ENCODE data around the gene ZNF490.
A peak's percentile ranks its signal among the peaks of the same experiment; 100 is the strongest.
"Not testable (repeated sequence)": the region's sequence is repeated elsewhere in the genome, so short reads cannot be mapped to it uniquely, and the experiment has no call there.

Gene ZNF490

GRCh38 chr19:12610540-12611360 is at the start of gene ZNF490, which contains the start of gene ZNF791:
ZNF490 (minus strand) TSS chr19:12610813; CDS start chr19:12610680, 133 bp downstream.
ZNF791 (plus strand) TSS chr19:12610920; CDS start chr19:12611080, 160 bp downstream.
- DNase-seq (ENCODE audit: low read depth) = peak; percentile 86

- no peak for DNase-seq (ENCODE audit: low read depth)
These were observed 47.4 kb upstream of the ZNF490 start for GRCh38 chr19:12657966-12658365.

DNA sequence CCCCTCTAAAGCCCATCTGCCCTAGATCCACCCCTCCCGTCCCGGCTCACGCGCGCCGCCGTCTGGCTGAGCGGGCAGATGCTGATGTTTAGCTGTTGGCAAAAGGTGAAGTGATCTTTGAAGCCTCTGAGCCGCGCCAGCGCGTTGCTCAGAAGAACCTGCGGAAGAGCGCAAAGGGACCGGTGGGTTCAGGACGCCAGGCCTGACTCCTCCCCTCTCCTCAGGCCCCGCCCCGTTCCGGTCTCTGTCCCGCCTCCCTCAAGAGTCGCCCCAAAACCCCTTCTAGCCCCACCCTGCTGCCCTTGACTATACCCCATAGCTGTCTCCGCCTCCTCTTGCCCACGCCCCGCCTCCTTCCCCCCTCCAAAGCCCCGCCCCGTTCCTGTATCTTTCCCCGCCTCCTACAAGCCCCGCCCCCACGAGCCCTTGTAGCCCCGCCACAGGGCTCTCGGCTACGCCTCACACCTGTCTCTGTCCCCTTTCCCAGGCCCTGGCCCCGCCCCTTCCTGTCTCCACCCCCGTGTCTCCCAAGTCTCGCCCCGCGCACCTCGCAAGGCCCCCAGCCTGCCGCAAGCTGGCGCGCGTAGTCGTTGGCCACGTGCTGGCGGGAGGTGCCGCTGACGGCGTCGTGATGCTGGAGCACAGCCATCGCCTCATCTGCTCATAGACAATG is 46.4 kb upstream of the ZNF490 start:
- no peak for DNase-seq (ENCODE audit: low read depth)

- DNase-seq (ENCODE audit: low read depth) = no peak
These were observed 44.9 kb upstream of the ZNF490 start for GRCh38 chr19:12655546-12655945.

DNA sequence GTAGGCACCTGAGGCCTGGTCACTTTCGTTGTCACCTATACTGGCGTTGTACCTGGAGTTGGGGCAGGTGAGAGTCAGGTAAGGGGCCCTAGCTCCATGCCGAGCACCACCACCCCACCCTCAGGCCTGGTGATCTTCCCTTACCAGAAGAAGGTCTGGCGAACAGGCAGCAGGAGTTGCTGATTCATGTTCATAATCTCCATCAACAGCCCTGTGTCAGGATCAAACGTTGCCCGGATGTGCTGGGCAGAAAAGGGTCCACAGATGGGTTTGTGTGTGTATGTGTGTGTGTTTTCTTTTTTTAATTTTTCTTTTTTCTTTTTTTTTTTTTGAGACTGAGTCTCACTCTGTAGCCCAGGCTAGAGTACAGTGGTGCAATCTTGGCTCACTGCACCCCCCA is 41.6 kb upstream of the ZNF490 start:
- DNase-seq (ENCODE audit: low read depth) = no peak

GRCh38 chr19:12649941-12650340 is 39.3 kb upstream of the ZNF490 start:
- no peak for DNase-seq (ENCODE audit: low read depth)

DNA sequence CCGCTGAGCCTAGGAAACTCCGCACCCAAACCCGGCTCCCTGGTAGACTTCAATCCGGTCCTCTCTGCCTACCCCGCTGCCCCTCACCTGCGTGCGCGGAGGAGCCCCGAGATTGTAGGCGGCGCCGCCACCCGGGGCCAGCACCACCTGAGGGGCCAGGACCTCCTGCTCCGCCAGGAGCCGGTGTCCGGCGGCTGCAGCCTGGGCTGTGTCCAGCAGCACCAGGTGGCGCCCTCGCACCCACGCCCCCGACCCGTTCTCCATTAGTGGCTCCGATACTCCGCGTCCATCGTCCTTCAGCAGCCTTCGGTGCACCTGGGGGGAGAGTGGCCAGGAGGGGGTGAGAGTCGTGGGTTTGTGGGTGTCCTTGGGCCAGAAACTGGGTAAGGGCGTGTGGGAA is 37.5 kb upstream of the ZNF490 start:
- DNase-seq (ENCODE audit: low read depth) = no peak

- DNase-seq (ENCODE audit: low read depth) = no peak
These were observed 37.0 kb upstream of the ZNF490 start for GRCh38 chr19:12647490-12648071.

DNA sequence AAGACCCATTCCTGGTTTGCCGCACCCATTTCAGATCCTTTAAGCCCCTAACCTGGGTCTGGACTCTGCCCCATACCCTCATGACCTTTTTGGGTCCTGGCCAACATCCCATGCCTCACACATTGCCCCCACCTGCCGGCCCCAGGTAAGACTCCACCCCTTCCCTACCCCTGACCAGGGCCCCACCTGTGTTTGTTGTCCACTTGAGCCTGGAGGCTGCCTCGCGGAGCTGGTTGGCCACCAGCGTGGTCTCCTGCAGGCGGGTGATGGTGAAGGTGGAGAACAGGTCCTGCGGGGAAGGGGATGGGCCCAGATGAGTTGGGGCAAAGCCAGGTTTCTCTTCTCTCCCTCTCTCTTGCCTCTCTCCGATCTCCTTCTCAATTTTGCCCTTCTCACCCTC is 36.4 kb upstream of the ZNF490 start:
- DNase-seq (ENCODE audit: low read depth) = no peak

DNA sequence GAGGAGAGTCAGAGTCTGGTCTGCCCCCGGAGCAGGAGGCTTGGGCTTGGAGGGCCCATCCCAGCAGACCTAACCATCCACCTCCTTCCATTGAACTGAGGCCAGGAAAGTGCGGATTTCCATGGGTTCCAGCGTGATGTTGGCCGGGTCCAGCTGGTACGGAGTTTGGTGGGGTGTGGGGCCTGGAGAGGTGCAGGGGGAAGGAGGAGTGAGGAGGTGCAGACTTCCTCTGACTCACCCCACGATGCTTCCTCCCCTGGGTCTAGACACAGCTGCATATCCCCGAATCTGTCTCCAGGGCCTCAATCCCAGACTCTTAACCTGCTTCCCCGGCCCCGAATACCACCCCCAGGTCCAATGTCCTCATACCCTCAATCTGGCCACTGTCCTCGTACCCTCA is 35.9 kb upstream of the ZNF490 start:
- no peak for DNase-seq (ENCODE audit: low read depth)

- not testable (repeated sequence) for DNase-seq (ENCODE audit: low read depth)
These were observed 33.1 kb upstream of the ZNF490 start for GRCh38 chr19:12643716-12644115.

DNA sequence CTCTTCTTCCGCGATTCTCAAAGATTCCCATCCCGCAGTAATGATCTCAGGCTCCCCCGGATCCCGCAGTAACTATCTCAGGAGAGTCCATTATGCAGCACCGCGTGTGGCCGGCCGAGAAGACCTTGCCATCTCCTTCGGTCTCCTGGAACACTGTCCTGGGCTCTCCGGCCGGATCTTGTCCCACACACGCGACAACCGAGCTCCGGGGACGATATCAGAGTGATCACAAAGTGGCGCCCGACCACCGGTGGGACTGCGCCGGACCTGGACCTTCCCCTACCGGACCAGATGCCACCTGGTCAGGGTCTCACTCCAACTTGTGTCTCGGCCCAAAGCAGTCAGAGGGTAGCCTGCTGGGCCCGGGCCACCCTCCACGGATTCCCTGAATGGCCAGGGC is 31.9 kb upstream of the ZNF490 start:
- no peak for DNase-seq (ENCODE audit: low read depth)

DNA sequence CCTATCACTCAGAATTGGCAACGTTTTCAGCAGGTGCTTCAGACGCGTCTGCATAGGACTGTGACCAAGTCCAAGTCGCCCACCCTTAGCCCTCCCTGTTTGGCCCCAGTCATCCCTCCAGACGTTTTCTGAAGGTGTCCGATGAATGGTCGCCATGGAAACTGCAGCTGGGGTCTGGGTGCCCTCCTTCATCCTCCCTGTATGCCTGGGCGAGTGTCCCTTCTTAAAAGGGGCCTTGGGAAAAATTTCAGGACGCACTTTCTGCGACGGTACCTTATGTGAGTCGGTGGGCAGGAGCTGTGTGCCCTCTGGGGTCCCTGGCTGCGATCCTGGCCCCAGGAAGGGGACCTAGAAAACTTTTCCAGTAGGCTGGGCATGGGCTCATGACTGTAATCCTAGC is 30.8 kb upstream of the ZNF490 start:
- DNase-seq (ENCODE audit: low read depth) = no peak

GRCh38 chr19:12639901-12640613 is 29.4 kb upstream of the ZNF490 start:
- peak; percentile 28 for DNase-seq (ENCODE audit: low read depth)

- no peak for DNase-seq (ENCODE audit: low read depth)
These were observed 28.1 kb upstream of the ZNF490 start for GRCh38 chr19:12638611-12639182.

- DNase-seq (ENCODE audit: low read depth) = no peak
These were observed 26.0 kb upstream of the ZNF490 start for GRCh38 chr19:12636631-12637030.

DNA sequence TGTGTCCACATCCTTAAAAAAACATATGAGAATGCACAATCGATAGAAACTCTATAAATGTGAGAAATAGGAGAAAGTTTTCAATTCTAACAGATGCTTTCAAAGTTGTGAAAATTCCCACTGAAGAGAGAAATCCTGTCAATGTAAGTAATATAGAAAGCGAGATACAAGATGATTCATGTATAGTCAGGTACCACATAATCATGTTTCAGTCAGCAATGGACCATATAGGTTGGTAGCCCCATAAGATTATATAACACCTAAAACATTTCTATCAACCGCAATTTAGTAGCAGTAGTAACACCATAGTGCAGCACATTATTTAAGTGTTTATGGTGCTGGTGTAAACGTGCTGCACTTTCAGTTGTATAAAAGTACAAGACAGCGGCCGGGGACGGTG is 18.6 kb upstream of the ZNF490 start:
- DNase-seq (ENCODE audit: low read depth) = no peak

GRCh38 chr19:12628040-12629022 is 17.7 kb upstream of the ZNF490 start:
- no peak for DNase-seq (ENCODE audit: low read depth)

DNA sequence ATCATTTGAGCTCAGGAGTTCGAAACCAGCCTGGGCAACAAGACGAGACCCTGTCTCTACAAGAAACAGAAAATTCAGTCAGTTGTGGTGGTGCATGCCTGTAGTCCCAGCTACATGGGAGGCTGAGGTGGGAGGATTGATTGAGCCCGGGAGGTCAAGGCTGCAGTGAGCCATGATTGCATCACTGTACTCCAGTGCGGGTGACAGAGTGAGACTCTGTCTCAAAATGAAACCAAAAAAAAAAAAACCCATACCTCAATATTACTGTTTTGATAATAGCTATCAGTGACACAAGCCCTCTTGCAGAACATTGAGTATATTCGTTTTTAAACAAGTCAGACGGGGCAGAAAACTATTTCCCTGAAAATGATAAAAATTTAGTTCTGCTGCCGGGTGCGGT is 16.3 kb upstream of the ZNF490 start:
- DNase-seq (ENCODE audit: low read depth) = no peak

- DNase-seq (ENCODE audit: low read depth) = no peak
These were observed 12.9 kb upstream of the ZNF490 start for GRCh38 chr19:12623361-12624031.
